Stimulated activated CD8-positive, alpha-beta memory T cell treated with anti-CD3 and anti-CD28 coated beads, Interleukin-15, amount 100 ng/mL, for 1 hour (primary cell): ENCODE measurements around the gene HNRNPA2B1.

Experiments
- DNase-seq: peaks from one replicate; pipeline ENCODE4 v3.0.0-alpha.2; 2020; ENCODE audit warnings: low read depth

Gene HNRNPA2B1

GRCh38 chr7:26200444-26201246 lies at the start of gene HNRNPA2B1:
Gene HNRNPA2B1 (minus strand): TSS chr7:26200746. CDS start chr7:26200577, 169 bp downstream.
- DNase-seq = peak; percentile 97

- DNase-seq = no peak
These were observed 49.7 kb upstream of the HNRNPA2B1 start for GRCh38 chr7:26250239-26250638.

DNA sequence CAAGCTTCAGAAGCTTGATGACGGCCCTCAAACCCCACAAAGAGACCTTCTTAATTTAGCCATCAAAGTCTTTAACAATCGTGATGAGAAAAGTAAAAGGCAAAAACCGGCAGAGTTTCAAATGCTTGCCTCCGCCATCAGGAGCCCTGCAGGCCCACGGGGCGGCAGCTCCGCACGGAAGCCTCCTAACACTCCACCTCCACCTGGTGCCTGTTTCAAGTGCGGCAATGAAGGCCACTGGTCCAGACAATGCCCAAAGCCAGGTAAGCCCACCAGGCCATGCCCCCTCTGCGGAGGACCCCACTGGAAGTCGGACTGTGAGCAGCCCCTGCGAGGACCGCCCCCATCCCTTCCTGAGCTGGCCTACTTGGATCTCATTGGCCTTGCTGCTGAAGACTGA lies 44.6 kb upstream of the HNRNPA2B1 start:
- DNase-seq = no peak

GRCh38 chr7:26238032-26238431 lies 37.5 kb upstream of the HNRNPA2B1 start:
- no peak for DNase-seq

DNA sequence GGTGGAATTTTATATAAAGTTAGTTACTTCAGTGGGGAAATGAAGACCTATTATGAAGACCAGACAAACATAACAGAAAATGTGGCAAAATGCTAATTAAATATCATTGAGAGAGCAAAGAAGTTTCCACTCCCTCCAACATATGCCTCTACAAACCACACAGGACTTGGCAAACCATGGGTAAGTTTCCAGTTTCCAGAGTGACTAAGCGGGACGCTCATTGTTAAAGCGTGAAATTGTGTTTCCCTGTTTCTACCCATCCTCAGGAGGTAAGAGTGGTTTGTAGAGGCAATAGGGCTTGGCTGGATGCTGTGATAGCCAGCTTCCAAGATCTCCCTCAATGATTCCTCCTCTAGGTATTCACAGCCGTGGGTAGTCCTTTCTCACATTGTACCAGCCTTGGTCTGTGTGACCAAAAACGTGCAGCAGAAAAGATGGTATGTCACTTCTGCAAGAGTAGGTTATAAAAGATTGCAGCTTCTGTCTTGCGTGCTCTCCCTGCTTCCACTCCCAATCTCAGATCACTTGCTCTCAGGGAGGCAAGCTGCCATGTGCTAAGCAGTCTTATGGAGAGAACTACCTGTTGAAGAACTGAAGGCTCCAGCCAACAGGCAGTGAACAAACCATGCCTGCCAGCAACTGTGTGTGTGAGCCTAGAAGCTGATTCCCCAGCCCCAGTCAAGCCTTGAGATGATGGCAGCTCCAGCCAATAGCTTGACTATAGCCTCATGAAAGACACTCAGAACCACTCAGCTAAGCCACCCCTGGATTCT lies 36.7 kb upstream of the HNRNPA2B1 start:
- DNase-seq = no peak

DNA sequence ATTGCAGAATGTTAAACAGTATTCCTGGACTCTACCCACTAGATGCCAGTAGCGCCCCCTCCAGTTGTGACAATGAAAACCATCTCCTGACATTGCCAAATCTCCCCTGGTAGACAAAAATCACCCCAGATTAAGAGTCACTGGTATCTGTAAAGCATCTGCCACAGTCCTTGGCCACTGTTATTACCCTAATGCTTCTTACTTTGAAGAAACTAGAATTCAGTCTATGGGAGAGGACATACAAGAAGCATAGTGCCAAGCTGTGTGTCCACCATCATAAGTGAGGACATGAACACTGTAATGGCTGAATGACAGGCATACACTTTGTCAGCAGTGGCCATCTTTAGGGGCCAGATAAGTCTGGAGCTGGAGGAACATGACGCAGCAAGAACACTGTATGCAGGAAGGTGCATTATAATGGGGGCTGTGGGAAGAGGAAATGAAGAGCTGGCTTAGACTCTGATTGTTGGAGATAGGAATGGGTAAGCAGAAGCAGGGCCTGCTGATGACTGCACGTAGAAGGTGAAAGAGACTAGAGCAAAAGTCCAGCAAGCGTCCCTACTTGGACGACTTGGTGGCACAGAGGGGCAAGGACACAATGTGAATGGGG lies 33.5 kb upstream of the HNRNPA2B1 start:
- no peak for DNase-seq

GRCh38 chr7:26227987-26228386 lies 27.4 kb upstream of the HNRNPA2B1 start:
- no peak for DNase-seq

DNA sequence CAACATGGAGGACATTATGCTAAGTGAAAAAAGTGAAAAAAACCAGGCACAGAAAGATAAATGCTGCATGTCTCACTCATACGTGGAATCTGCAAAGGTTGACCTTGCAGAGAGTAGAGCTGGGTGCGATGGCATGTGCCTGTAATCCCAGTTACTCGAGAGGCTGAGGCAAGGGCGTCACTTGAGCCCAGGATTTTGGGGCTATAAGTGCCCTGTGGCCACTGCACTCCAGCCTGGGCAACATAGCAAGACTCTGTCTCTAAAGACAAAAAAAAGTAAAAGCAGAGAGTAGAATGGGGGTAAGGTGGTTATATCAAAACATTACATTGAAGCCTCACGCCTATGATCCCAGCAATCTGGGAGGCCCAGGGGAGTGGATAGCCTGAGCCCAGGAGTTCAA lies 23.8 kb upstream of the HNRNPA2B1 start:
- no peak for DNase-seq

GRCh38 chr7:26216049-26216448 lies 15.5 kb upstream of the HNRNPA2B1 start:
- no peak for DNase-seq

DNA sequence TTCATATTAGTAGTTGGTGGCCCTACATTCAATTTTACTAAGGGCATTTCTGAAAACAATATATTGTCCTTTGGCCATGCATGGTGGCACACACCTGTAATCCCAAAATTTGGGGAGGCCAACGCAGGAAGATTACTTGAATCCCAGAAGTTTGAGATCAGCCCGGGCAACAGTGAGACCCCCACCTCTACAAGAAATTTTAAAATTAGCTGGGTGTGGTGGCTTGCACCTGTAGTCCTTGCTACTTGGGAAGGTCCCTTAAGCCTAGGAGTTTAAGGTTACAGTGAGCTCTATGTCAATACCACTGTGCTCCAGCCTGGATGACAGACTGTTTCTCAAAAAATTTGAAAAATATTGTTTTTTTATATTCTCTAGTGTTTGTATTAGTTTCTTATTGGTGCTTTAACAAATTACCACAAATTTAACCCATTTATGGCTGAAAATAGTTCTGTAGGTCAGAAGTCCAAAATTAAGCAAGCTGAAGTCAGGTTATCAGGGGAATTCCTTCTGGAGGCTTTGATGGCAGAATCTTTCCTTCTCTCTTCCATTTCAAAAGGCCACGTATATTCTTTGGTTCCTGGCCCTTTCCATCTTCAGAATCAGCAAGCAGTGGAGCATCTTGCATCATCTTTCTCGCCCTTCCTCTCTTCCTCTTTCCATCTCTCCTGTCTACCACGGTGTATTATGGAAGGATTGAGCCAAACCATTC lies 13.4 kb upstream of the HNRNPA2B1 start:
- no peak for DNase-seq

DNA sequence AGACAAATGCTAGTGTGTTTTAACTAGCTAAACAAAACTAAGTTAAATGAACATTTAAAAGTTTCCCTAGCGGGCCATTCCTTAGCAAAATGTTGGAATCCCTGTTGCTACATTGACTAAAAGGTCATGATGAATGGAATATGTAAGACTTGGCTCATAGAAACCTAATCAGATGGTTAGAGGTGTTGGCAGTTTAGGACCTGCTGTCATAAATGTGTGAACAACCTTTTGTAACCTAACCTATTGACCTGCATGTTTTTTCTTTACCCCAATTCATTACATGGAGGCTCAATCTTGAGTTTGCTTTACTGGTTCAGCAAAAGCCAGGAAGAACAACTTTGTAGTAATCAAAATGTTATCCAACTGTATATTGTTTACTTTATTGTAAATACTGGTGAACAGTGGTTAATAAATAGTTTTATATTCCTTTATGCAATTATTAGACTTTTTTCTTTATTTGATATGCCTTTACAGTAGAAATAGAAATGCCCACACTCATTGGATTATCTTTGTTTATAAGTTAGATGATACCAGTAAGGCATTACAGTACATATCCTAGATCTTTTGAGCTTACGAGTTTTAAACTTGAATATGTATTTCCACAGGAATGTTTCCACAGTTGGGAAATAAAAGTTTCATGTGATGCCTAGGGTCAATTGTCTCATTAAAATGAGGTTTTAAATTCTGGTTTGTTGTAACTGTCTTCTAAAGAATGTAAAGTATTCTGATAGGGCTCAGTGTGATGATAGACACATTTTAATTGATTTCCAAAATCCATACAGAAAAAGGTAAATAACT lies 12.6 kb upstream of the HNRNPA2B1 start:
- no peak for DNase-seq

- no peak for DNase-seq
These were observed 7.5 kb upstream of the HNRNPA2B1 start for GRCh38 chr7:26208040-26208439.

DNA sequence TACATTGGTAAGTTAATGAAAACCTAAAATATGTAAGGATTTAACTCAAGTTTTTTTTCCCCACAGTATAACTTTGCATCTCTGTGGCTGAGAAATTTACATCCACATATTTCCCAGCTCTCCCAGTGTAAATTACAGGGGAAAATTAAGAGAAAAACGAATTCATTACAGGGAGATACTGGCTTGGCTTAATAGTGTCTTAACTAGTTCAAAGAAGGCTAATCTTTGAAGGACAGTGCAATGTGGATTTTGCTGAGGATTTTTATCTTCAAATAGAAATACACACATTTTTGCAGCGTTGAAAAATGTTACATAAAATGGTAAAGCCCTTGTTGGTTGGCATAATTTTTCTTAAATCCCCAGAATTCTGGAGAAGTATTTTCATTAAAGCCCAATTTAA lies 2.5 kb upstream of the HNRNPA2B1 start:
- no peak for DNase-seq

DNA sequence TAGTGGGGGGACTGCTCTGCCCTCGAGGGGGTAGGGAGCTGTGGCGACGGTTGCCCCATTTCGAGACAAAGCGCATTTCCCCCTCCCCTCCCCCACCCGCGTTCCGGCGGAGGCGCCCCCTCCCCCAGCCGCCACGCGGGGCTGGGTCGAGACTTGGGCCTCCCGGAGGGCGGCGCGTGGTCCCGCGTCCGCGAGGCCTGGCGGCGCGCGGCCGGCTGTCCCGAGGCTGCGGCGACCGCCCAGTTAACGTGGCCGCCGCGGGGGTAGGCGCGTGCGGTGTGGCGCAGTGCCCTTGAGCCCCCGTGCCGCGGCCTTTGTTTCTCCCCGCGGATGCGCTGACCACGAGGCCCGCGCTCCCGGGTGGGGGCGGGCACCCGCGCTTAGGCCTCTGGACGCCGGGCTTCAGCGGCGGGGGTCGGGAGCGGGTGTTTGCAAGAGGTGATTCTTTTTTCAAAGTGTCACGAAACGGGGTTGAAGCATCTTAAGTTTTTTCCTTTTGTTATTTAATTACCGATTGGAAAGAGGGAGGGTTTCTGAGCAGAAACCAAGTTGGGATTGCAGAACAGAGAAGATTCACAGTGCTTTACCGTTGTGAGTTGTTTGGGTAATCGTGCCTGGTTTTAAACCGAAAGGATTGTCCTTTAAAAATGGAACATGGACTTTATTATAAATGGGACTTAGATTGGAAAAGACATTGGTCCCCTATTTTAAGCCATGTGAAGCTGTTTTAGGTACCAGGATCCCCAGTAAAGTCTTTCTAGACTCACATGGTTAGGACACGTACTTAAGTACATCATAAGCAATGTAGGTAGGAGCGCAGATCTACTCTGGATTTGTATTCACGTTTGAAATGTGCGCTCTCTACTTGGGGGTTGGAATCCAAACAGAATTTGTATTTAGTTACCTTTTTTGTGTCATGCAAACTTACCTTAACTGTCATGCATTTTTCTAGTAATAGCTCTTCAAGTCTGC lies 1.8 kb upstream of the HNRNPA2B1 start:
- DNase-seq = peak; percentile 23

DNA sequence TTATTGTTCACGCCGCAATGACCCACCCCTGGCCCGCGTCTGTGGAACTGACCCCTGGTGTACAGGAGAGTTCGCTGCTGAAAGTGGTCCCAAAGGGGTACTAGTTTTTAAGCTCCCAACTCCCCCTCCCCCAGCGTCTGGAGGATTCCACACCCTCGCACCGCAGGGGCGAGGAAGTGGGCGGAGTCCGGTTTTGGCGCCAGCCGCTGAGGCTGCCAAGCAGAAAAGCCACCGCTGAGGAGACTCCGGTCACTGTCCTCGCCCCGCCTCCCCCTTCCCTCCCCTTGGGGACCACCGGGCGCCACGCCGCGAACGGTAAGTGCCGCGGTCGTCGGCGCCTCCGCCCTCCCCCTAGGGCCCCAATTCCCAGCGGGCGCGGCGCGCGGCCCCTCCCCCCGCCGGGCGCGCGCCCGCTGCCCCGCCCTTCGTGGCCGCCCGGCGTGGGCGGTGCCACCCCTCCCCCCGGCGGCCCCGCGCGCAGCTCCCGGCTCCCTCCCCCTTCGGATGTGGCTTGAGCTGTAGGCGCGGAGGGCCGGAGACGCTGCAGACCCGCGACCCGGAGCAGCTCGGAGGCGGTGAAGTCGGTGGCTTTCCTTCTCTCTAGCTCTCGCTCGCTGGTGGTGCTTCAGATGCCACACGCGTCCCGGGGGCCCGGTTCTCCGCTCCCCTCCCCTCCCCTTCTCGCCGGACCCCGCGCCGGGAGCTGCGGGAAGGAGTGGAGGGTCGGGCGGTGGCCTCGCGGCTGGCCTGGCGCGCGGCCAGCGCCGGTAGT lies 887 bp upstream of the HNRNPA2B1 start, which contains the start of gene CBX3:
Gene CBX3 (plus strand): TSS at position 499 of the 772 bp plus-strand sequence. CDS start 1,254 bp downstream, outside the sequence.
- DNase-seq = peak; percentile 80

DNA sequence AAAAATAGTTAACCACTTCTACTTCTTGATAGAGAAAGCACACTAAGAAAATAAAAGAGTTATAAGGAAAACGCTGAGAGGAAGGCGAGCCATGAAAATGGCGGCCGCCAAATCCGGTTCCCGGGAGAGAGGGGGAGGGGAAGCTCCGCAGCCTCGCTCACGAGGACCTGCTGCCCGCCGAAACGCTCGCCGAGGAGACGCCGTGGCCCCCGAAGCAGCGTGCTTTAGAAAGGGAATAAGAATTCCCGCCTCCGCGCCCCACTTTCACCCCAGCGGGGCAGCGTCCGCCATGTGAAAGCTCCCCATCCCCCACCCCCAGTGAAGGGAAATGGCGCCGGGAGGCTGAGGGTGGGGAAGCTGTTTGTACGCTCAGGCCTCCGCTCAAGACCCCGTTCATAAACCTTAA lies 505 bp downstream of the HNRNPA2B1 start:
- DNase-seq = peak; percentile 64

DNA sequence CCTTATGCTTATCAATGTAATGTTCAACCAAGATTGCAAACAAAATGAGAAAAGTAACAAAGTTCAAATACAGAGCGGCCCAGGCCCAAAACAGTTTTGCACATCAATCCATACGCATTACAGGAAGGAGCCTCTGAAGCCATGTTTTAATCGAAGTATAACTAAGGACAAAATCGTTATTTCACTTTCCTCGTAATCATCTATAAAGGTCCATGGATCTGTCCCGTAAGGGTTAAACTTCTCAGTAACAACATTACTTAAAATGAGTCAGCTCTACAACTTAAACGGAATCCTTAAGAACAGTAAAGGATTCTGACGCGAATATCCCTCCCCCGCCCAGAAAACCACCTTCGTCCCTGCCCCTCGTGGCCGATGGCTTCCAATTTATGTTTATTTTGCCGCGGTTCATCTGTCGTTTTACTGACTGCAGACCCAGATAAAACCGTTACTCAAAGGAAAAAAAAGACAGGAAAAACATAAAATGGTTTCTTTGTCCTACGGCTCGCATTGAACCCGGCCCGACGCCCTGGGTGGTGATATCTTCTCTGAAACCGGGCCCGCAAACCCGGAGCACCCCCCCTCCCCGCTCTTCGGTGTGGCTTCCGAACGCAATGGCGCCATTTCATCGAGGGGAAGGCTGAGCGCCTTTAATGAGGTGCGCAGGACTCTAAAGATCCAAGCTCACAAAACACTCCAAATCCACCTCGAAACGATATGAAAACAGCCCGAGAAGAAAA lies 1.1 kb downstream of the HNRNPA2B1 start:
- peak; percentile 51 for DNase-seq

GRCh38 chr7:26198781-26199169 lies 1.8 kb downstream of the HNRNPA2B1 start:
- DNase-seq = no peak
